ENCODE results near the gene SNX14.

Gene SNX14

DNA sequence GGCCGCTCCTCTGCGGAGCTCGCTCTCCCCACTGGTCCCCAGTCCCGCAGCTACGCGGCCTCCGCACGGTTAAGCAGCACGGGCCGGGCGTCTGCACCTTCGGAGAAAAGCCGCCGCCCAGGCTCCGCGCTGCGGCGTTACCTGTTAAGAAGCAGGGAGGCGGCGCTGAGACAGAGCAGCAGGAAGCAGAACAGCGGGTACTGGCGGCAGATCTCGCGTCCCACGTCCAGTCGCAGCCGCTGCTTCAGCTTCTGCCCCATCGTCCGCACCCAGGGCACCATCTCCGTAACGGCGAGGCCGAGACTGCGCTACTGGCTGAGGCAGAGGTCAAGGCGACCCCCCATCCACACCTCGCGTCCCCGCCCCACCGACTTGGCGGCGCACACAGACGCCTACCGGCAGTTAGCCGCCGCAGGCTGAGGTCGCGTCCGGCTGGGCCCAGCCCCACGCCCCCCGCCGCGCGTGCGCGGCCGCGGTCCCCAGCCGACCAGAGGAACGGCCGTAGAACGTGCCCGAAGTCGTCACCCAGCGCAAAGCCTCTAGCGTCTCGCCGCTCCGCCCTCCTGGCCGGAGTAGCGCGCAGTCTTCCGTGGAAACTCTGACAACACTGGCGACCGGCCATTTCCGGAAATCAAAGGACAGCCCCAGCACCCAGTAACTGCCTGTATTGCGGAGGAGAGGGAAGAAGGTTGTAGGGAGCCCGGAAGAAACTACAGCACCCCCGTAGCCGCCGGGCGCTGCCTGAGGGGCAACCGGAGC is at the start of gene SNX14 (continued):
- TF ChIP-seq, protein P1, sequence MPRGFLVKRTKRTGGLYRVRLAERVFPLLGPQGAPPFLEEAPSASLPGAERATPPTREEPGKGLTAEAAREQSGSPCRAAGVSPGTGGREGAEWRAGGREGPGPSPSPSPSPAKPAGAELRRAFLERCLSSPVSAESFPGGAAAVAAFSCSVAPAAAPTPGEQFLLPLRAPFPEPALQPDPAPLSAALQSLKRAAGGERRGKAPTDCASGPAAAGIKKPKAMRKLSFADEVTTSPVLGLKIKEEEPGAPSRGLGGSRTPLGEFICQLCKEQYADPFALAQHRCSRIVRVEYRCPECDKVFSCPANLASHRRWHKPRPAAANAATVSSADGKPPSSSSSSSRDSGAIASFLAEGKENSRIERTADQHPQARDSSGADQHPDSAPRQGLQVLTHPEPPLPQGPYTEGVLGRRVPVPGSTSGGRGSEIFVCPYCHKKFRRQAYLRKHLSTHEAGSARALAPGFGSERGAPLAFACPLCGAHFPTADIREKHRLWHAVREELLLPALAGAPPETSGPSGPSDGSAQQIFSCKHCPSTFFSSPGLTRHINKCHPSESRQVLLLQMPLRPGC (tag by site-specific recombination; IDR thresholded peaks at IDR 0.05), result peak; percentile 53; the same call in 1 of the 2 replicates
- TF ChIP-seq, protein P2, sequence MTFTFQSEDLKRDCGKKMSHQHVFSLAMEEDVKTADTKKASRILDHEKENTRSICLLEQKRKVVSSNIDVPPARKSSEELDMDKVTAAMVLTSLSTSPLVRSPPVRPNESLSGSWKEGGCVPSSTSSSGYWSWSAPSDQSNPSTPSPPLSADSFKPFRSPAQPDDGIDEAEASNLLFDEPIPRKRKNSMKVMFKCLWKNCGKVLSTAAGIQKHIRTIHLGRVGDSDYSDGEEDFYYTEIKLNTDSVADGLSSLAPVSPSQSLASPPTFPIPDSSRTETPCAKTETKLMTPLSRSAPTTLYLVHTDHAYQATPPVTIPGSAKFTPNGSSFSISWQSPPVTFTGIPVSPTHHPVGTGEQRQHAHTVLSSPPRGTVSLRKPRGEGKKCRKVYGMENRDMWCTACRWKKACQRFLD (tag by site-specific recombination; IDR thresholded peaks at IDR 0.05), result no peak
- TF ChIP-seq MEIS1 (CRISPR knock-in tag; IDR thresholded peaks at IDR 0.05; ENCODE audit: borderline replicate concordance) (no peak), ZNF664 (tag by site-specific recombination; IDR thresholded peaks at IDR 0.05) (no peak), KLF1 (tag by site-specific recombination; IDR thresholded peaks at IDR 0.05) (peak; percentile 72), RBAK (tag by site-specific recombination; IDR thresholded peaks at IDR 0.05) (no peak), GLIS1 (tag by site-specific recombination; IDR thresholded peaks at IDR 0.05) (peak; percentile 46), MZF1 (tag by site-specific recombination; IDR thresholded peaks at IDR 0.05; ENCODE audit: borderline replicate concordance) (no peak; the same call in 1 of the 2 replicates), ZNF654 (tag by site-specific recombination; IDR thresholded peaks at IDR 0.05; ENCODE audit: low read depth) (no peak), ZNF501 (tag by site-specific recombination; IDR thresholded peaks at IDR 0.05) (peak; percentile 96), OSR2 (tag by site-specific recombination; IDR thresholded peaks at IDR 0.05) (peak; percentile 38), ZNF416 (tag by site-specific recombination; IDR thresholded peaks at IDR 0.05) (no peak), ZNF596 (tag by site-specific recombination; IDR thresholded peaks at IDR 0.05) (no peak; the same call in 1 of the 2 replicates), WT1 (tag by site-specific recombination; IDR thresholded peaks at IDR 0.05) (peak; percentile 33; the same call in 1 of the 2 replicates), GLI4 (tag by site-specific recombination; IDR thresholded peaks at IDR 0.05) (peak; percentile 94), ZNF202 (tag by site-specific recombination; IDR thresholded peaks at IDR 0.05; ENCODE audit: borderline replicate concordance) (no peak), ZNF16 (tag by site-specific recombination; IDR thresholded peaks at IDR 0.05; ENCODE audit: low read depth) (no peak)
- TF ChIP-seq, protein P3, sequence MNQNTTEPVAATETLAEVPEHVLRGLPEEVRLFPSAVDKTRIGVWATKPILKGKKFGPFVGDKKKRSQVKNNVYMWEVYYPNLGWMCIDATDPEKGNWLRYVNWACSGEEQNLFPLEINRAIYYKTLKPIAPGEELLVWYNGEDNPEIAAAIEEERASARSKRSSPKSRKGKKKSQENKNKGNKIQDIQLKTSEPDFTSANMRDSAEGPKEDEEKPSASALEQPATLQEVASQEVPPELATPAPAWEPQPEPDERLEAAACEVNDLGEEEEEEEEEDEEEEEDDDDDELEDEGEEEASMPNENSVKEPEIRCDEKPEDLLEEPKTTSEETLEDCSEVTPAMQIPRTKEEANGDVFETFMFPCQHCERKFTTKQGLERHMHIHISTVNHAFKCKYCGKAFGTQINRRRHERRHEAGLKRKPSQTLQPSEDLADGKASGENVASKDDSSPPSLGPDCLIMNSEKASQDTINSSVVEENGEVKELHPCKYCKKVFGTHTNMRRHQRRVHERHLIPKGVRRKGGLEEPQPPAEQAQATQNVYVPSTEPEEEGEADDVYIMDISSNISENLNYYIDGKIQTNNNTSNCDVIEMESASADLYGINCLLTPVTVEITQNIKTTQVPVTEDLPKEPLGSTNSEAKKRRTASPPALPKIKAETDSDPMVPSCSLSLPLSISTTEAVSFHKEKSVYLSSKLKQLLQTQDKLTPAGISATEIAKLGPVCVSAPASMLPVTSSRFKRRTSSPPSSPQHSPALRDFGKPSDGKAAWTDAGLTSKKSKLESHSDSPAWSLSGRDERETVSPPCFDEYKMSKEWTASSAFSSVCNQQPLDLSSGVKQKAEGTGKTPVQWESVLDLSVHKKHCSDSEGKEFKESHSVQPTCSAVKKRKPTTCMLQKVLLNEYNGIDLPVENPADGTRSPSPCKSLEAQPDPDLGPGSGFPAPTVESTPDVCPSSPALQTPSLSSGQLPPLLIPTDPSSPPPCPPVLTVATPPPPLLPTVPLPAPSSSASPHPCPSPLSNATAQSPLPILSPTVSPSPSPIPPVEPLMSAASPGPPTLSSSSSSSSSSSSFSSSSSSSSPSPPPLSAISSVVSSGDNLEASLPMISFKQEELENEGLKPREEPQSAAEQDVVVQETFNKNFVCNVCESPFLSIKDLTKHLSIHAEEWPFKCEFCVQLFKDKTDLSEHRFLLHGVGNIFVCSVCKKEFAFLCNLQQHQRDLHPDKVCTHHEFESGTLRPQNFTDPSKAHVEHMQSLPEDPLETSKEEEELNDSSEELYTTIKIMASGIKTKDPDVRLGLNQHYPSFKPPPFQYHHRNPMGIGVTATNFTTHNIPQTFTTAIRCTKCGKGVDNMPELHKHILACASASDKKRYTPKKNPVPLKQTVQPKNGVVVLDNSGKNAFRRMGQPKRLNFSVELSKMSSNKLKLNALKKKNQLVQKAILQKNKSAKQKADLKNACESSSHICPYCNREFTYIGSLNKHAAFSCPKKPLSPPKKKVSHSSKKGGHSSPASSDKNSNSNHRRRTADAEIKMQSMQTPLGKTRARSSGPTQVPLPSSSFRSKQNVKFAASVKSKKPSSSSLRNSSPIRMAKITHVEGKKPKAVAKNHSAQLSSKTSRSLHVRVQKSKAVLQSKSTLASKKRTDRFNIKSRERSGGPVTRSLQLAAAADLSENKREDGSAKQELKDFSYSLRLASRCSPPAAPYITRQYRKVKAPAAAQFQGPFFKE (tag by site-specific recombination; IDR thresholded peaks at IDR 0.05; ENCODE audit: borderline replicate concordance), result no peak
- TF ChIP-seq, protein P4, sequence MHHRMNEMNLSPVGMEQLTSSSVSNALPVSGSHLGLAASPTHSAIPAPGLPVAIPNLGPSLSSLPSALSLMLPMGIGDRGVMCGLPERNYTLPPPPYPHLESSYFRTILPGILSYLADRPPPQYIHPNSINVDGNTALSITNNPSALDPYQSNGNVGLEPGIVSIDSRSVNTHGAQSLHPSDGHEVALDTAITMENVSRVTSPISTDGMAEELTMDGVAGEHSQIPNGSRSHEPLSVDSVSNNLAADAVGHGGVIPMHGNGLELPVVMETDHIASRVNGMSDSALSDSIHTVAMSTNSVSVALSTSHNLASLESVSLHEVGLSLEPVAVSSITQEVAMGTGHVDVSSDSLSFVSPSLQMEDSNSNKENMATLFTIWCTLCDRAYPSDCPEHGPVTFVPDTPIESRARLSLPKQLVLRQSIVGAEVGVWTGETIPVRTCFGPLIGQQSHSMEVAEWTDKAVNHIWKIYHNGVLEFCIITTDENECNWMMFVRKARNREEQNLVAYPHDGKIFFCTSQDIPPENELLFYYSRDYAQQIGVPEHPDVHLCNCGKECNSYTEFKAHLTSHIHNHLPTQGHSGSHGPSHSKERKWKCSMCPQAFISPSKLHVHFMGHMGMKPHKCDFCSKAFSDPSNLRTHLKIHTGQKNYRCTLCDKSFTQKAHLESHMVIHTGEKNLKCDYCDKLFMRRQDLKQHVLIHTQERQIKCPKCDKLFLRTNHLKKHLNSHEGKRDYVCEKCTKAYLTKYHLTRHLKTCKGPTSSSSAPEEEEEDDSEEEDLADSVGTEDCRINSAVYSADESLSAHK (tag by site-specific recombination; IDR thresholded peaks at IDR 0.05), result no peak
- TF ChIP-seq, protein P5, sequence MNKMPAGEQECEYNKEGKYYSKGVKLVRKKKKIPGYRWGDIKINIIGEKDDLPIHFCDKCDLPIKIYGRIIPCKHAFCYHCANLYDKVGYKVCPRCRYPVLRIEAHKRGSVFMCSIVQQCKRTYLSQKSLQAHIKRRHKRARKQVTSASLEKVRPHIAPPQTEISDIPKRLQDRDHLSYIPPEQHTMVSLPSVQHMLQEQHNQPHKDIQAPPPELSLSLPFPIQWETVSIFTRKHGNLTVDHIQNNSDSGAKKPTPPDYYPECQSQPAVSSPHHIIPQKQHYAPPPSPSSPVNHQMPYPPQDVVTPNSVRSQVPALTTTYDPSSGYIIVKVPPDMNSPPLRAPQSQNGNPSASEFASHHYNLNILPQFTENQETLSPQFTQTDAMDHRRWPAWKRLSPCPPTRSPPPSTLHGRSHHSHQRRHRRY (tag by site-specific recombination; IDR thresholded peaks at IDR 0.05), result no peak
- TF ChIP-seq, protein P6, sequence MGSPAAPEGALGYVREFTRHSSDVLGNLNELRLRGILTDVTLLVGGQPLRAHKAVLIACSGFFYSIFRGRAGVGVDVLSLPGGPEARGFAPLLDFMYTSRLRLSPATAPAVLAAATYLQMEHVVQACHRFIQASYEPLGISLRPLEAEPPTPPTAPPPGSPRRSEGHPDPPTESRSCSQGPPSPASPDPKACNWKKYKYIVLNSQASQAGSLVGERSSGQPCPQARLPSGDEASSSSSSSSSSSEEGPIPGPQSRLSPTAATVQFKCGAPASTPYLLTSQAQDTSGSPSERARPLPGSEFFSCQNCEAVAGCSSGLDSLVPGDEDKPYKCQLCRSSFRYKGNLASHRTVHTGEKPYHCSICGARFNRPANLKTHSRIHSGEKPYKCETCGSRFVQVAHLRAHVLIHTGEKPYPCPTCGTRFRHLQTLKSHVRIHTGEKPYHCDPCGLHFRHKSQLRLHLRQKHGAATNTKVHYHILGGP (tag by site-specific recombination; IDR thresholded peaks at IDR 0.05), result no peak
- TF ChIP-seq, protein P7, sequence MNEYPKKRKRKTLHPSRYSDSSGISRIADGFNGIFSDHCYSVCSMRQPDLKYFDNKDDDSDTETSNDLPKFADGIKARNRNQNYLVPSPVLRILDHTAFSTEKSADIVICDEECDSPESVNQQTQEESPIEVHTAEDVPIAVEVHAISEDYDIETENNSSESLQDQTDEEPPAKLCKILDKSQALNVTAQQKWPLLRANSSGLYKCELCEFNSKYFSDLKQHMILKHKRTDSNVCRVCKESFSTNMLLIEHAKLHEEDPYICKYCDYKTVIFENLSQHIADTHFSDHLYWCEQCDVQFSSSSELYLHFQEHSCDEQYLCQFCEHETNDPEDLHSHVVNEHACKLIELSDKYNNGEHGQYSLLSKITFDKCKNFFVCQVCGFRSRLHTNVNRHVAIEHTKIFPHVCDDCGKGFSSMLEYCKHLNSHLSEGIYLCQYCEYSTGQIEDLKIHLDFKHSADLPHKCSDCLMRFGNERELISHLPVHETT (tag by site-specific recombination; IDR thresholded peaks at IDR 0.05), result peak; percentile 37; the same call in 1 of the 2 replicates
